HG03565 (cell line): ENCODE results near the gene CBLN1.
"Not testable (repeated sequence)": the region's sequence is repeated elsewhere in the genome, so short reads cannot be mapped to it uniquely, and the experiment has no call there.

Experiments used
- ATAC-seq: cut with Tn5 transposase; IDR thresholded peaks from one replicate; pipeline ENCODE4 v1.9.1; 2021; ENCODE audit warnings: mild to moderate bottlenecking, moderate library complexity; ENCODE audit not compliant: unreplicated experiment

Gene CBLN1

DNA sequence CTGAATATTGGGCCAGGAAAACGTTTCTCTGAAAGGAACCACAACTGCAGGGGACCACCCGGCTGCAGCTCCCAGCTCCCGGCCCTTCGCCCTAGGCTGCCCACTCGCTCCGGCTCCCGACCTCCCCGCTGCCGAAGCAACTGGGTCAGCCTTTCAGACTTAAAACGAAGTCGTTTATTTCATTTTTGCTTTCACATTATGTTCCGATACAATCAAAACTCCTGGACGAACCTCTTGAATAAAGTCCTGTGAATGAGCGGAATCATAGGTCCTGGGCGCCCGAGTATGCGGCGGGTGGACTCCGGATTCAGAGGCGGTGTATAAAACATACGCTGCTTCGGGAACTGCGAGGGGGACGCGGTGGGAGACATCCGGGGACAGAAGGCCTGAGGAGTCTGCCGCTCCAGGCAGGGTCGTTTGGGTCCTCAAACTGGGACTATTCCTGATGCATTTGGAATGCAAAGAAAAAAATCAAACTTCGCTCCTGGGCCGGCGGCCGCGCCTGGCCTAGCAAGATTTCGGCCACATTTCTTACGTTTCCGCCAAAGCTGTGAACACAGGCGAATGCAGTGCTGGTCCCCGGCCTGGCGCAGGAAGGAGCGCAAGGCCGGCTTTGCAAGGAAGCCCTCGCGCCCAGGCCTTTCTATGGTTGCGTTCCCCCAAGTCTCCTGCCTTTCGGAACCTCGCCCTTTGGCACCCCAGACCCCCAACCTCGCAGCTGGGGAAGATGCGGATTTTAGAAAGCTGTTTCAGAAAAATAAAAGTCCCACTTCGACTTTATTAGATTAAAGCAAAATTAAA lies 3.7 kb downstream of the CBLN1 start:
- ATAC-seq, result no peak

DNA sequence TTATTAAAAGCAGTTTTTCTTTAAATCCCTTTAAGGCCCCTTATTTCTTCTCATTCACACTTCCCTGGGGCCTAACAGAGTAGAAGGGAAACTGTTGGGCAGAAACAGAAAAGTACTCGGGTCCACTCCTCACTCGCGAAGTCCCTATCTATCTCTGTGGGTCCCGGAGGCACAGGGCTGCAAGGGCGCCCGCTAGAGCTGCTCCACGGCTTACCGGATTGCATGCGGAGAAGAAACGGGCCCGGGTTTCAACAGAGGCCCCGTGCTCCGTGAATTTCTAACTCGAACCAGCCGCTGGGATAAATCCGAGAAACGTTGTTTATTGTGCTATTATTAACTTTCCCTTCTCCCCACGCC lies 4.3 kb downstream of the CBLN1 start:
- no peak for ATAC-seq

- ATAC-seq, result no peak
These were observed 4.8 kb downstream of the CBLN1 start for GRCh38 chr16:49276646-49277385.

GRCh38 chr16:49275870-49276269 lies 5.8 kb downstream of the CBLN1 start:
- ATAC-seq, result no peak

- ATAC-seq, result no peak
These were observed 6.4 kb downstream of the CBLN1 start for GRCh38 chr16:49275050-49275730.

- ATAC-seq, result no peak
These were observed 7.0 kb downstream of the CBLN1 start for GRCh38 chr16:49274591-49274990.

GRCh38 chr16:49273771-49274170 lies 7.9 kb downstream of the CBLN1 start:
- ATAC-seq, result no peak

DNA sequence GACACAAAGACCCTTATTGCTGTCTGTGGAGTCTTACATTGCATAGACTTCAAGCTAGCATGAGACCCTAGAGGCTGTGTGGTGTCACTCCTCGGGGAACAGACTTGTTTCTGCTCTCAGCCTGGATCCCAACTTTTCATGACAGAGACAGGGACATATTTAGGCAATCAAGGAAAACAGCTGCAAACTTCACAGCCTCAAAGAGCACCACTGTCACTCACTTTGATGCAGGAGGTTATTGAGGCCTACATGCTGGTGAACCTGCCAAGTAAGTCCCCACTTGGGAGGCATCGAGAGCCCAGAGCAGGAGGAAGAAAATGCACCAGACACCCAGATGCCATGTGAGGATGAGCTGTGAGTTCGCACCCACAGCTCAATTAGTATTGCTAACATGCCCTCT lies 10.3 kb downstream of the CBLN1 start:
- ATAC-seq, result no peak

DNA sequence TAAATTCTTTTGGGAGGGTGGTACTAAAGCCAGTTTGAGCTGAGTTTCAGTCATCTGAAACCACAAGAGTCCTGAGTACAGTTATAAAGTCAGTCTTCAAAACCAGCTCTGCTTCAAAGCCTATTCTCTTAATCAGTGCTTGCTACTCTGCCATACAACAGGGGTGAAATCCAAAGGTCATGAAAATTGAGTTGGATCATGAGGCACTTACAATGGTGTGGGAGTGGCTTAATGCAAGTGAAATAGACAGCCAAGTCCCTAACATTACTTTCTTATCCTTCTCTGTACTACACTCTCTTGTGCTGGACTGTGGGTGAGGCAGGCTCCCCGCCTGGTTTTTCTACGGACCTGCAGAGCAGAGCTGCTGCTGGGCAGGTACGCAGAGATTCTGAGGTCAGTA lies 12.4 kb downstream of the CBLN1 start:
- no peak for ATAC-seq

DNA sequence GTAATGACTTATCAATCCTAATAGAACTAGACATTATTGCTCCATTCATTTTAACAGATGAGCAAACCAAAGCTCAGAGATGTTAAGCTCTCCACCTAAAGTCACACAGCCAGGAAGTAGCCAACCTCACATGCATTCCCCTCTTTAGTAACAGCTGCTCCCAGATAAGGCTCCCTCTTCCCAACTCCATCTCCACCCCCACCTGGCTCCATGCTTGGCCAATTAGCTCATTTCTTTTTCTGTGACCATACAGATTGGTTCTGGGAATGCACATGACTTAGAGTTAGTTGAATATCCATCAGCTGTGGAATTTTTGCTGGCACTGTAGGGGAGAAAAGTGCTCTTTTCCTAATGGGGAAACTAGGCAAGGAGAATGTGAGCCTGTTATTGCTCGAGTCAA lies 13.0 kb downstream of the CBLN1 start:
- ATAC-seq, result no peak

DNA sequence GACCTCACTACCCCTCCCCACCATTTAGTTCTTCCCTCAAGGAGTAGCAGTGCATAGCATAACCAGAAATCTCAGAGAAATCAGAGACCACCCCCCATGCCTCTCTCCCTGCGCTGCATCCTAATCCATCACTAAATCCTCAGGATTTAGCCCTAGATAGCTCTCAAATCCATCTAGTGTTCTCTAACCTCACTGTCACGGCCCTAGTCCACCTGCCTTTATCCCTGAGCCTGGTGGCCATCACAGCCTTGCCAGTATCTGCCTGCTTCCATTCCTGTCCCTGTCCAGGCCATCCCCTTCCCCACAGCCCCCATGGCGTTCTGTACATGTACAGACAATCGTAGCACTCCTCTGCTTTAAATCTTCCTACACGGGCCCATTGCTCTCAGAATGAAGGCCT lies 19.1 kb downstream of the CBLN1 start:
- ATAC-seq, result no peak

DNA sequence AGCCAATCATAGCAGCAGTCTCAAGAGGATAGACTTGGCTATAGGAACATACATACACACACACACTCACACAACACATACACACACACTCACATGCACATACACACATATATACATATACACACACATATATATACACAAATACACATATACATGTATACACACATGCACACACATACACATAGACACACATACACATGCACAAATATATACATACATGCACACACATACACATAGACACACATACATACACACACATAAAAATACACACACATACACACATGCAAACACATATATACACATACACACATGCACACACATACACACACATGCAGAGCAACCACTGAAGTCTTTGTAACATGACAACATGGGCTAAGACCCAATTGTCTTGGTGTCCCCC lies 19.7 kb downstream of the CBLN1 start:
- ATAC-seq, result no peak

DNA sequence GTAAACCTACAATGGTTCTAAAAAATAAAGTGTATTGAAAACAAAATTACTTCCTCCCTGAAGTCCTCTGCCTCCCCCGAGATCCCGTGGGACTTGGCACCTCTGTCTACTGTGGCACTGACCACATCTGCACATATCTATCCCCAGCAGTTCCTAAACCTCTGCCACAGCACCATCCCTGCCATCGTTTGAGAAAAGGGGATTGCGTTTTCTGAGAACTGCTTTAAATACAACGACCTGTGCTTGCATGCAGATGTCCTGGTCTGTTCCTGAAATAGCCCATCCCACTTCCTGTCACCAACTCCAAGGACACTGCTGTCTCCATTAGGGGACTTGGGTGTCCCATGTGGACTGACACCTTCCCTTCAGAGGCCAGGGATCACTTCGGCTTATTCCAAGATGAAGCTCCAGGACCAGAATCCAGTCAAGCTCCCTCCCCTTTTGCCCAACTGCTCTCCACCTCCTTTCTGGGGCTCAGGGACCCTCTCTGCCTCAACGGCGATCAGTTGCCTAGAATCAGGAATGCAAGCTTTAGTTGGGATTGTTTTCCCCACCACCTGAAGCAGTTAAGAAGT lies 20.6 kb downstream of the CBLN1 start:
- no peak for ATAC-seq

DNA sequence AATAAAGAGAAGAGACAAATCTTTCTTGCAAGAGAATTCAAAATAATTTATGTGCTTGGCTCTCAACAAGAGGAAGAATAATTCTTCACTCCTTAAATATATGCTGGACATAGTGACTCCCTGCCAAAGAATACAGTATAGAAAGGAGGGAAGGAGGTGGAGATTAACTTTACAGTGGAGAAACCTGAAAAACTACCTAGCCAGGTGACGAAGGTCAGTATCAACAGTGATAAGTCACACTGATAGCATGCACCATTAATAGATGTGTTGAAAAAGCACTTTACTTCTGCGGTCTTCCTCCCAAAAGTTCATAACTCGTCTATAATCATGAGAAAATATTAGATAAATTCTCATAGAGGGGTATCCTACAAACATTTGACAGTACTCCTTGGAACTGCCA lies 21.4 kb downstream of the CBLN1 start:
- ATAC-seq, result no peak

DNA sequence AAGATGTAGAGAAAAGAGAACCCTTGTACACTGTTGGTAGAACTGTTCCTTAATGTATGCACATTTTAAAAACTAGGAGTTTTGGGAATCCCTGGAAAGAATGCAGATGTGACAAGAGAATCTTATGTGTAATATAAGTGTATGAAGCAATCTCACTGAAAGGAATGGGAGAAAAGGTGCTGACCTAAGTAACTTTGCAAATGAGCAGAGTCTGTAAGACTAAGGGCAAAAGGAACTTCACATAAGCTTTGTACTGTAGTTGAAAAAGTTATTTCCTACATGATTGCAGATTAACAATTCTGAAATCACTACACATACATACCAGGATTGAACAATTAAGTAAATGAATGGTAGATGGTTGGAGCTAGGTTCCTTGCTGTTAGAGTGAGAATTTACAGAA lies 22.3 kb downstream of the CBLN1 start:
- ATAC-seq, result no peak

- no peak for ATAC-seq
These were observed 30.9 kb downstream of the CBLN1 start for GRCh38 chr16:49250689-49251088.

- ATAC-seq, result no peak
These were observed 33.4 kb downstream of the CBLN1 start for GRCh38 chr16:49248227-49248626.

- no peak for ATAC-seq
These were observed 45.4 kb downstream of the CBLN1 start for GRCh38 chr16:49236216-49236615.

DNA sequence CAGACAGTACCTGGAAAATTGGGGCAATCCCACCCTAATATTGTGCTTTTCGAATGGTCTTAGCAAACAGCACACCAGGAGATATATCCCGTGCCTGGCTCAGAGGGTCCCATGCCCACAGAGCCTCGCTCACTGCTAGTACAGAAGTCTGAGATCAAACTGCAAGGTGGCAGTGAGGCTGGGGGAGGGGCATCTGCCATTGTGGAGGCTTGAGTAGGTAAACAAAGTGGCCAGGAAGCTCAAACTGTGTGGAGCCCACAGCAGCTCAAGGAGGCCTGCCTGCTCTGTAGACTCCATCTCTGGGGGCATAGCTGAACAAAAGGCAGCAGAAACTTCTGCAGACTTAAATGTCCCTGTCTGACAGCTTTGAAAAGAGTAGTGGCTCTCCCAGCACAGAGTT lies 53.3 kb downstream of the CBLN1 start:
- not testable (repeated sequence) for ATAC-seq
